Type B pancreatic cell (in vitro differentiated cells): ENCODE results near the gene PNLIPRP2. TPM values are rescaled to one million over a fixed set of nuclear protein-coding genes. Genes with fewer than 3 reads are reported as not detected.

ENCODE experiments used
- DNase-seq: peaks from one replicate; pipeline ENCODE4 v3.0.0; 2021; ENCODE audit warnings: mixed read lengths; ENCODE audit not compliant: unreplicated experiment; ENCODE audit errors: extremely low spot score
- H3K27ac Mint-ChIP-seq: 2 replicates; pipeline ENCODE4 v1.8.0; 2021; ENCODE audit warnings: mild to moderate bottlenecking, mixed read lengths
- H3K27me3 Mint-ChIP-seq: 2 replicates; pipeline ENCODE4 v1.8.0; 2021; ENCODE audit warnings: mixed read lengths
- H3K36me3 Mint-ChIP-seq: 2 replicates; pipeline ENCODE4 v1.8.0; 2021; ENCODE audit warnings: mixed read lengths
- H3K4me1 Mint-ChIP-seq: one replicate; pipeline ENCODE4 v1.8.0; 2021; ENCODE audit warnings: mixed read lengths; ENCODE audit not compliant: unreplicated experiment
- H3K4me3 Mint-ChIP-seq: 2 replicates; pipeline ENCODE4 v1.8.0; 2021; ENCODE audit warnings: mild to moderate bottlenecking, mixed read lengths
- H3K9me3 Mint-ChIP-seq: 2 replicates; pipeline ENCODE4 v1.8.0; 2021; ENCODE audit warnings: mixed read lengths
- total RNA-seq: library from RNA; stranded (reverse); gene quantifications from 2 replicates; pipeline ENCODE4 v1.2.1, GENCODE V29; 2021; ENCODE audit warnings: low replicate concordance
- TF ChIP-seq, protein P1 (sequence below): fragments of 200-600 bp; sonication (generic); conservative IDR thresholded peaks from 2 replicates; pipeline ENCODE4 v1.5.0; 2021; ENCODE audit warnings: antibody characterized with exemption, mild to moderate bottlenecking

The PNLIPRP2 gene
- total RNA-seq, 1 donor from 2014 or later = 1.2 TPM

DNA sequence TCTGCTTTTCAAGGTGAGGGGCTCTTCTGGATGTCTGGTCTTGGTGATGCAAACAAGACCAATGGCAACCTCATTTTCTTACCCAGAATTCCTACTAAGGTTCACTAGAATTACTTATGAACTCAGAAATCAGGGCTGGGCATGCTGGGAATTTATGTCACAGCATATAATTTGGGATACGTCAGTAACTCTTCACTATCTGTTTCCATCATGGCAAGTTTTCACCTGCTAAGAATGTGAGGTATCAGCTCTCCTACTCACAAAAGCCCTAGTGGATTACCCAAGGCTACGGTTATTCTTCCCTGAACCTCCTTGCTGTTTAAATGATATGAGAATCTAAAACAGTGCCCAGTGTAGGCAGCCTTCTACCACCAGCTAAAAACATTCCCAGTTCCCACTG, 53.1 kb downstream of the PNLIPRP2 start:
- Mint-ChIP-seq H3K36me3 (no peaks in the 10 kb centered on the region), H3K9me3 (no peaks in the 10 kb centered on the region), H3K4me1 (peaks cover 21% of the 10 kb centered on the region), H3K27me3 (peaks cover 3% of the 10 kb centered on the region), H3K27ac (no peak overlapping the region), H3K4me3 (no peak overlapping the region)
- TF ChIP-seq, protein P1, sequence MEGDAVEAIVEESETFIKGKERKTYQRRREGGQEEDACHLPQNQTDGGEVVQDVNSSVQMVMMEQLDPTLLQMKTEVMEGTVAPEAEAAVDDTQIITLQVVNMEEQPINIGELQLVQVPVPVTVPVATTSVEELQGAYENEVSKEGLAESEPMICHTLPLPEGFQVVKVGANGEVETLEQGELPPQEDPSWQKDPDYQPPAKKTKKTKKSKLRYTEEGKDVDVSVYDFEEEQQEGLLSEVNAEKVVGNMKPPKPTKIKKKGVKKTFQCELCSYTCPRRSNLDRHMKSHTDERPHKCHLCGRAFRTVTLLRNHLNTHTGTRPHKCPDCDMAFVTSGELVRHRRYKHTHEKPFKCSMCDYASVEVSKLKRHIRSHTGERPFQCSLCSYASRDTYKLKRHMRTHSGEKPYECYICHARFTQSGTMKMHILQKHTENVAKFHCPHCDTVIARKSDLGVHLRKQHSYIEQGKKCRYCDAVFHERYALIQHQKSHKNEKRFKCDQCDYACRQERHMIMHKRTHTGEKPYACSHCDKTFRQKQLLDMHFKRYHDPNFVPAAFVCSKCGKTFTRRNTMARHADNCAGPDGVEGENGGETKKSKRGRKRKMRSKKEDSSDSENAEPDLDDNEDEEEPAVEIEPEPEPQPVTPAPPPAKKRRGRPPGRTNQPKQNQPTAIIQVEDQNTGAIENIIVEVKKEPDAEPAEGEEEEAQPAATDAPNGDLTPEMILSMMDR = no peak
- DNase-seq = no peak

DNA sequence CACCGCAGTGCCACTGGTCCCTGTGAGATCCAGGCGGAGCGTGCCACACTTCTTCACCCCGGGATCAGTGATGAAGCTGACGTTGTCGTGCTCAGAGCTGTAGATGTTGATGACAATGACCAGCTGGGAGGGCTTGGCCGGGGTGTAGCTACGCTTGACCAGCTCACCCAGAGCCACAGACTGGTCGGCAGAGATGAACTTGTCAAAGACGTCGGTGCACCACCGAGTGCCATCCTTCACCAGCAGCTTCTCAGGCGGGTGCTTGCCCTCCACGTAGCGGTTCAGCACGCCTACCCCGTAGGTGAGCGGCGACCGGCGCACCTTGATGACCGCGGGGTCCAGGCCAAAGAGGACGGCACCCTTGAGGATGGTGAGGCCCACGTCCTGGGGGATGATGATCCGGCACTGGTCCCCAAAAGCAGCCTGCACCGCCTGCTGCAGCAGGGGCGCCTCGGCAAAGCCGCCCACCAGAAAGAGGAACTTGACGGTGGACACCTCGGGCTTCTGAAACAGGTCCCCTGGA, 54.2 kb downstream of the PNLIPRP2 start:
- H3K4me3 Mint-ChIP-seq = no peak overlapping the region
- H3K27ac Mint-ChIP-seq = no peak overlapping the region
- H3K9me3 Mint-ChIP-seq = no peaks in the 10 kb centered on the region

DNA sequence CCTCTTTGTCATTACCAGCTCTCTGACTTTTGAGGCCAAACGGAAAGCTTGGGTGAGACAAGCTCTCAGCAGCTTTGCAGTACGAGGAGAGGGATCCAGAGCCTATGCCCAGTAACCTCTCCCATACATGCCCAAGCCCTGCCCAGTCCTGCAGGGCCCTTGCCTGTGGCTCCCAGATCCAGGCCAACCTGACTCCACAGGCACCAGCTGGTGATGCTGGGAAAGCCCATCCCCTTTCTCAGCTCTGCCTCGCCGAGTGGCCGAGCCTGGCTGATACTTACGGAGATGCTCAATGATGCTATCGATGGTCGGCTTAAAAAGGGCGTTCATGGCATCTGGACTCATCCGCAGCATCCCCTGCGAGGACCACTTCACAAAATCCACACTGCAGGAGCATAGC, 55.4 kb downstream of the PNLIPRP2 start:
- DNase-seq = no peak
- TF ChIP-seq, protein P1 = no peak
- no peaks in the 10 kb centered on the region for H3K36me3 Mint-ChIP-seq
- H3K27ac Mint-ChIP-seq = no peak overlapping the region
- no peaks in the 10 kb centered on the region for H3K9me3 Mint-ChIP-seq
- no peak overlapping the region for H3K4me3 Mint-ChIP-seq
- H3K27me3 Mint-ChIP-seq = peaks cover 3% of the 10 kb centered on the region
- peaks cover 6% of the 10 kb centered on the region for H3K4me1 Mint-ChIP-seq

More for the DNA sequence above, 54.2 kb downstream of the PNLIPRP2 start:
- Mint-ChIP-seq H3K4me1 (peaks cover 15% of the 10 kb centered on the region), H3K36me3 (no peaks in the 10 kb centered on the region), H3K27me3 (peaks cover 3% of the 10 kb centered on the region)
- DNase-seq = no peak
- TF ChIP-seq, protein P1 = no peak

DNA sequence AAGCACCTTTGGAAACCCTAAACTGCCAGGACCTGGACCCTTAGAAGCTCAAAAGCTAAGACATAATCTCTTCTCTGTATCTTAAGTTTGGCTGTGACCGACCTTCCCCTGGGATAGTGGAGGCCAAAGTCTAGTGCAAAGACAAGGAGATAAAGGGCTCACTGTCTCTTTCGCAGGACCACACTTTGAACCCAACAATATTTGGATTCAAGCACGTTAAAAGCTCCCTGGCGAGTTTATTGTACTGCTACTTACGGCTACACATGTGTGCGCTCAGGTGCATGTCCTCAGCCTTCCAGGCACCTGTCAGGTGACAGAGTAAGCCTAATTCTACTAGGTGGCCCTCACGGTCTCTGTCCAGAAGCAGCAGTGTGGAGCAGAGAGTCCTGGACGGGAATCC, 55.9 kb downstream of the PNLIPRP2 start:
- TF ChIP-seq, protein P1 = no peak
- no peaks in the 10 kb centered on the region for H3K9me3 Mint-ChIP-seq
- H3K27ac Mint-ChIP-seq = no peak overlapping the region
- no peak overlapping the region for H3K4me3 Mint-ChIP-seq
- DNase-seq = no peak
- H3K36me3 Mint-ChIP-seq = no peaks in the 10 kb centered on the region
- H3K4me1 Mint-ChIP-seq = peaks cover 1% of the 10 kb centered on the region
- peaks cover 3% of the 10 kb centered on the region for H3K27me3 Mint-ChIP-seq

DNA sequence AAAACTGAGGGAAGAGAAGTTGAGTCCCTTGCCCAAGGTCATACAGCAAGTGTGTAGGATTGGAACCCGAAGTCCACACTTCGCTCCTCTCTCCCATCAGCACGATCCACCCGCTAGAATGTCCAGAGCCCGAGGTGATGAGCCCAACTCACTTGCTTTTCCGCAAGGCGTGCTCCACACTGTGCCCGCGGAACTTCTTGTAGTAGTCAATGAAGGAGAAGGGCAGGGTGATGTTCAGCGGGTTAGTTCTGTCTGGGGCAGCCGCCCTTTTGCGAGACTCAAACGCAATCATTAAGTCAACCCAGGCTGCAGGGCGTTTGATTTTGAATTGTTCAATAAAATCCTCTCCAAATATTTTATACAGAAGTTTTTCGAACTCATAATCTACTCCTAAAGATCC, 58.6 kb downstream of the PNLIPRP2 start:
- H3K4me1 Mint-ChIP-seq = no peaks in the 10 kb centered on the region
- no peak overlapping the region for H3K27ac Mint-ChIP-seq
- no peaks in the 10 kb centered on the region for H3K36me3 Mint-ChIP-seq
- no peak for DNase-seq
- H3K4me3 Mint-ChIP-seq = no peak overlapping the region
- TF ChIP-seq, protein P1 = no peak
- H3K9me3 Mint-ChIP-seq = no peaks in the 10 kb centered on the region
- H3K27me3 Mint-ChIP-seq = no peaks in the 10 kb centered on the region

DNA sequence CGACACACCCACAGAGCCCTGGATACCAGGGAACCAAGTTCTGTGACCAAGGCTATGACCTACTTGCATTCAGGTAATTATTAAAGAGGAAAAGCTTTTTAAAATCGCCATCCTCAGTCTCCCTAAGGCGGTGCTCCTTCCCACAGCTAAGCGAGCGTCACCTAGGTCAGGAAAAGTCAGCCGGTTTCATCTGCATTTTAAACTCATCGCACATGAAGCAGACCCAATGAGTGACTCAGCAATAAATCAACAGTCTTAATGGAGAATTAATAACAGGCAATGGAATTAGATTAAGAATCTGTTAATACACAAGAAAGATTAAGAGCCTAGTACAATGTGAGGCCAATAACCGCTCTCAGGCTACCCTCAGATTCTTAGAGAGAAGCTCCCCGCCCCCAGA, 62.4 kb downstream of the PNLIPRP2 start:
- Mint-ChIP-seq H3K27ac (no peak overlapping the region), H3K4me3 (no peak overlapping the region)

More for the DNA sequence above, 62.4 kb downstream of the PNLIPRP2 start:
- Mint-ChIP-seq H3K9me3 (no peaks in the 10 kb centered on the region), H3K4me1 (no peaks in the 10 kb centered on the region), H3K27me3 (no peaks in the 10 kb centered on the region), H3K36me3 (peaks cover 4% of the 10 kb centered on the region)
- no peak for DNase-seq
- TF ChIP-seq, protein P1 = no peak
